RWPE2 (cell line): Measurements from ENCODE around the gene LEO1.

Source experiments
- ATAC-seq: fragments of 200-7000 bp; cut with Tn5 transposase; 3 replicates; pipeline ENCODE4 v1.9.1; 2021; ENCODE audit warnings: low read depth
- DNase-seq: peaks from one replicate; pipeline ENCODE4 v3.0.0-alpha.2; 2020; ENCODE audit warnings: low spot score
- H3K27ac ChIP-seq: fragments of 450-650 bp; 2 replicates; pipeline ENCODE4 v1.5.1; 2017; ENCODE audit warnings: mild to moderate bottlenecking; ENCODE audit not compliant: poor library complexity, severe bottlenecking
- H3K27me3 ChIP-seq: fragments of 250-450 bp; sonication (Bioruptor Pico); 2 replicates; pipeline ENCODE4 v1.5.1; 2021; ENCODE audit warnings: mild to moderate bottlenecking, moderate library complexity; ENCODE audit not compliant: insufficient read depth, poor library complexity, severe bottlenecking
- H3K36me3 ChIP-seq: fragments of 250-450 bp; sonication (Bioruptor Pico); 2 replicates; pipeline ENCODE4 v1.5.1; 2020; ENCODE audit warnings: low read depth, mild to moderate bottlenecking, moderate library complexity
- H3K4me1 ChIP-seq: fragments of 250-450 bp; sonication (Bioruptor Pico); 2 replicates; pipeline ENCODE4 v1.5.1; 2021; ENCODE audit warnings: mild to moderate bottlenecking, moderate library complexity; ENCODE audit not compliant: insufficient read depth, poor library complexity, severe bottlenecking
- H3K4me3 ChIP-seq: fragments of 250-450 bp; sonication (Bioruptor Pico); 2 replicates; pipeline ENCODE4 v1.5.1; 2021; ENCODE audit warnings: mild to moderate bottlenecking, moderate library complexity; ENCODE audit not compliant: severe bottlenecking
- H3K9me3 ChIP-seq: fragments of 250-450 bp; sonication (Bioruptor Pico); 2 replicates; pipeline ENCODE4 v1.5.1; 2021; ENCODE audit warnings: mild to moderate bottlenecking, moderate library complexity; ENCODE audit not compliant: severe bottlenecking
- CTCF ChIP-seq: fragments of 450-650 bp; IDR thresholded peaks from one replicate; pipeline ENCODE4 v1.5.1; 2017; ENCODE audit warnings: mild to moderate bottlenecking, moderate library complexity; ENCODE audit not compliant: poor library complexity, severe bottlenecking

LEO1 gene

GRCh38 chr15:51971375-51972133 lies at the start of gene LEO1:
TSS of gene LEO1 (minus strand) at chr15:51971778. CDS start at chr15:51971745, 33 bp downstream.
- DNase-seq (peak; percentile 99), ATAC-seq (peak; percentile 82)

GRCh38 chr15:52021128-52021671 lies 49.6 kb upstream of the LEO1 start:
- Histone ChIP-seq H3K27me3 (no peaks in the 10 kb centered on the region), H3K27ac (peak overlapping the region; percentile 92), H3K36me3 (peaks cover 27% of the 10 kb centered on the region), H3K4me3 (peak overlapping the region; percentile 75), H3K4me1 (peaks cover 29% of the 10 kb centered on the region), H3K9me3 (no peaks in the 10 kb centered on the region)
- no peak for TF ChIP-seq CTCF
- ATAC-seq (peak; percentile 59), DNase-seq (peak; percentile 92)

More at GRCh38 chr15:51971375-51972133, at the start of gene LEO1:
- H3K9me3 ChIP-seq, result peaks cover 10% of the 10 kb centered on the region
- peak within 1 kb of the TSS; percentile 71 for H3K27ac ChIP-seq
- H3K27me3 ChIP-seq, result no peaks in the 10 kb centered on the region
- H3K4me3 ChIP-seq, result peak within 1 kb of the TSS; percentile 62
- peak; percentile 79 for TF ChIP-seq CTCF
- peaks cover 16% of the 10 kb centered on the region for H3K4me1 ChIP-seq
- H3K36me3 ChIP-seq, result peaks cover 23% of the 10 kb centered on the region

GRCh38 chr15:52020221-52021085 lies 48.9 kb upstream of the LEO1 start:
- peaks cover 23% of the 10 kb centered on the region for H3K4me1 ChIP-seq
- DNase-seq, result no peak

GRCh38 chr15:52019394-52020220 lies 48.0 kb upstream of the LEO1 start:
- Histone ChIP-seq H3K27ac (peak overlapping the region; percentile 92), H3K4me3 (peak overlapping the region; percentile 75), H3K27me3 (no peaks in the 10 kb centered on the region), H3K4me1 (peaks cover 17% of the 10 kb centered on the region), H3K36me3 (peaks cover 21% of the 10 kb centered on the region), H3K9me3 (no peaks in the 10 kb centered on the region)
- ATAC-seq, result peak; percentile 71
- peak; percentile 92 for DNase-seq
- TF ChIP-seq CTCF, result no peak

More at GRCh38 chr15:52020221-52021085, 48.9 kb upstream of the LEO1 start:
- H3K4me3 ChIP-seq, result peak overlapping the region; percentile 75
- H3K27ac ChIP-seq, result peak overlapping the region; percentile 92
- 0 out of 3 replicates have a peak, but pooled peaks have one; percentile 0 for ATAC-seq
- TF ChIP-seq CTCF, result no peak
- H3K36me3 ChIP-seq, result peaks cover 27% of the 10 kb centered on the region
- H3K27me3 ChIP-seq, result no peaks in the 10 kb centered on the region
- H3K9me3 ChIP-seq, result no peaks in the 10 kb centered on the region
